Smooth muscle cell (in vitro differentiated cells): ENCODE measurements around the gene PCNX1. TPM values are rescaled to one million over a fixed set of nuclear protein-coding genes. Genes with fewer than 3 reads are reported as not detected.
"Not testable (repeated sequence)": the region's sequence is repeated elsewhere in the genome, so short reads cannot be mapped to it uniquely, and the experiment has no call there.

Experiments used
- DNase-seq: peaks from one replicate; lab custom pipeline; 2025; ENCODE audit not compliant: unreplicated experiment; lab: John Stamatoyannopoulos, UW
- H2AFZ ChIP-seq: fragments of 200-600 bp; sonication (generic); 2 replicates; pipeline ENCODE4 v1.6.0; 2016; ENCODE audit warnings: antibody characterized with exemption, low read depth, mild to moderate bottlenecking
- H3F3A ChIP-seq: fragments of 200-600 bp; sonication (generic); 2 replicates; pipeline ENCODE4 v1.6.0; 2017; ENCODE audit warnings: antibody characterized with exemption, low read depth
- H3K27ac ChIP-seq: fragments of 200-600 bp; sonication (generic); 2 replicates; pipeline ENCODE4 v1.5.1; 2016; ENCODE audit warnings: low read depth, mild to moderate bottlenecking
- H3K27me3 ChIP-seq: fragments of 200-600 bp; sonication (generic); 2 replicates; pipeline ENCODE4 v1.6.1; 2016; ENCODE audit warnings: low read depth, mild to moderate bottlenecking
- H3K36me3 ChIP-seq: fragments of 200-600 bp; sonication (generic); 2 replicates; pipeline ENCODE4 v1.5.1; 2016; ENCODE audit warnings: low read depth
- H3K4me1 ChIP-seq: fragments of 200-600 bp; sonication (generic); 2 replicates; pipeline ENCODE4 v1.5.1; 2016; ENCODE audit warnings: low read depth
- H3K4me2 ChIP-seq: fragments of 200-600 bp; sonication (generic); 2 replicates; pipeline ENCODE4 v1.6.0; 2016; ENCODE audit warnings: mild to moderate bottlenecking
- H3K4me3 ChIP-seq: fragments of 200-600 bp; sonication (generic); 2 replicates; pipeline ENCODE4 v1.5.1; 2016; ENCODE audit warnings: mild to moderate bottlenecking
- H3K79me2 ChIP-seq: fragments of 200-600 bp; sonication (generic); 2 replicates; pipeline ENCODE4 v1.6.0; 2016; ENCODE audit warnings: low read depth, mild to moderate bottlenecking
- H3K9ac ChIP-seq: fragments of 200-600 bp; sonication (generic); 2 replicates; pipeline ENCODE4 v1.6.0; 2016; ENCODE audit warnings: low read depth
- H3K9me3 ChIP-seq: fragments of 200-600 bp; sonication (generic); replicated peaks from 2 replicates; pipeline ENCODE4 v1.5.1; 2016; ENCODE audit warnings: low read depth
- H4K20me1 ChIP-seq: fragments of 200-600 bp; sonication (generic); 2 replicates; pipeline ENCODE4 v1.6.0; 2016; ENCODE audit warnings: low read depth
- CTCF ChIP-seq: fragments of 200-600 bp; sonication (generic); IDR thresholded peaks from 2 replicates; pipeline ENCODE4 v1.5.1; 2017; ENCODE audit warnings: borderline replicate concordance, mild to moderate bottlenecking, antibody characterized with exemption; ENCODE audit not compliant: insufficient read depth, poor library complexity, severe bottlenecking
- WGBS: methylation state at CpG from one replicate; pipeline ENCODE4 v1.1.7; 2016; ENCODE audit warnings: low lambda C conversion rate; 5-methylcytosine and 5-hydroxymethylcytosine counted together
- polyA plus RNA-seq: library from polyadenylated mRNA; unstranded; fragments of >200 nt; fragmentation: Nextera tagmentation; extraction: Ambion mirVana; gene quantifications from 2 replicates; pipeline ENCODE4 v1.2.1, GENCODE V29; 2016
- total RNA-seq: library from RNA; depleted of rRNA; stranded (reverse); fragments of >200 nt; gene quantifications from 2 replicates; pipeline ENCODE4 v1.2.3, GENCODE V29; 2014

Gene PCNX1
- total RNA-seq (68.2 and 80.3 TPM in 2 replicates), polyA plus RNA-seq (12.2 and 18.6 TPM in 2 replicates)

- H3K4me2 ChIP-seq, result peak within 1 kb of the TSS; percentile 91
- no peaks in the 10 kb centered on the region for H3K27me3 ChIP-seq
- peak within 1 kb of the TSS; percentile 94 for H3K9ac ChIP-seq
- peaks cover 46% of the 10 kb centered on the region for H3K79me2 ChIP-seq
- peak within 1 kb of the TSS; percentile 86 for H3K4me3 ChIP-seq
- H3K36me3 ChIP-seq, result no peaks in the 10 kb centered on the region
- peak within 1 kb of the TSS; percentile 88 for H3K27ac ChIP-seq
- H2AFZ ChIP-seq, result peak within 1 kb of the TSS; percentile 56
- H4K20me1 ChIP-seq, result peaks cover 41% of the 10 kb centered on the region
- peaks cover 7% of the 10 kb centered on the region for H3F3A ChIP-seq
- TF ChIP-seq CTCF, result peak; percentile 86
- peak; percentile 62 for DNase-seq
- under 1% methylated on average over 57 of the region's 101 CpGs for WGBS
- H3K9me3 ChIP-seq, result no peaks in the 10 kb centered on the region
- peaks cover 44% of the 10 kb centered on the region for H3K4me1 ChIP-seq
Observed at GRCh38 chr14:70907176-70907995, at the start of gene PCNX1. Gene PCNX1 (plus strand): TSS chr14:70907459. CDS start chr14:70907851, 392 bp downstream.

GRCh38 chr14:70857496-70857890 lies 49.8 kb upstream of the PCNX1 start:
- DNase-seq, result no peak
- Histone ChIP-seq H3K27me3 (no peaks in the 10 kb centered on the region), H4K20me1 (no peaks in the 10 kb centered on the region), H3K27ac (peak overlapping the region; percentile 90), H3K9me3 (no peaks in the 10 kb centered on the region), H3K79me2 (no peaks in the 10 kb centered on the region), H3K9ac (peak overlapping the region; percentile 53), H3K4me1 (no peaks in the 10 kb centered on the region), H3K4me3 (no peak overlapping the region), H3F3A (no peaks in the 10 kb centered on the region), H2AFZ (no peak overlapping the region), H3K36me3 (no peaks in the 10 kb centered on the region), H3K4me2 (peak overlapping the region; percentile 32)
- no peak for TF ChIP-seq CTCF
- WGBS, result 62% methylated on average over 2 of the region's 2 CpGs

GRCh38 chr14:70858641-70859040 lies 48.6 kb upstream of the PCNX1 start:
- Histone ChIP-seq H3K36me3 (no peaks in the 10 kb centered on the region), H3K27ac (no peak overlapping the region), H3K4me2 (no peak overlapping the region), H3K9ac (no peak overlapping the region), H2AFZ (no peak overlapping the region), H4K20me1 (no peaks in the 10 kb centered on the region), H3K4me3 (no peak overlapping the region), H3F3A (no peaks in the 10 kb centered on the region), H3K9me3 (no peaks in the 10 kb centered on the region), H3K79me2 (no peaks in the 10 kb centered on the region), H3K27me3 (no peaks in the 10 kb centered on the region), H3K4me1 (no peaks in the 10 kb centered on the region)
- 93% methylated on average over 5 of the region's 5 CpGs for WGBS
- DNase-seq, result no peak
- TF ChIP-seq CTCF, result no peak

- DNase-seq, result not testable (repeated sequence)
Observed at GRCh38 chr14:70866992-70867391, 40.3 kb upstream of the PCNX1 start.

More at GRCh38 chr14:70866992-70867391, 40.3 kb upstream of the PCNX1 start:
- not testable (repeated sequence) for H3K4me2 ChIP-seq, H3K27ac ChIP-seq, H3K27me3 ChIP-seq, H3K4me1 ChIP-seq, H3F3A ChIP-seq, H3K4me3 ChIP-seq, H3K36me3 ChIP-seq, H3K9me3 ChIP-seq, H4K20me1 ChIP-seq, H3K79me2 ChIP-seq, H3K9ac ChIP-seq, H2AFZ ChIP-seq
- 86% methylated on average over 1 of the region's 1 CpG for WGBS
